ENCODE measurements around the gene NT5C1B.

DNA sequence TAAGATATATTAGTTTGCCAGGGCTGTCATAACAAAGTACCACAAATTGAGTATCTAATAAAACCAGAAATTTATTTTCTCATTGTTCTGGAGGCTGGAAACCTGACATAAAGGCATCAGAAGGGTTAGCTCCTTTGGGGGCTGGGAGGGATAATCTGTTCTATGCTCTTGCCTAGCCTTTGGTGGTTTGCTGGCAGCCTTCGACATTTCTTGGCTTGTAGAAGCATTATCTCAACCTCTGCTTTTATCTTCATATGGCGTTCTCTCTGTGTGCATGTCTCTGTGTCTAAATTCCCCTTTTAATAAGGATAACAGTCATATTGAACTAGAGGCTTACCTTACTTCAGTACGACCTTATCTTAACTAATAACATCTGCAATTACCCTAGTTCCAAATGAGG is 22.8 kb upstream of the NT5C1B start:
- no peak for TF ChIP-seq EZH2phosphoT487 (IDR thresholded peaks at IDR 0.05; ENCODE audit: low read length)
- TF ChIP-seq, protein P1, sequence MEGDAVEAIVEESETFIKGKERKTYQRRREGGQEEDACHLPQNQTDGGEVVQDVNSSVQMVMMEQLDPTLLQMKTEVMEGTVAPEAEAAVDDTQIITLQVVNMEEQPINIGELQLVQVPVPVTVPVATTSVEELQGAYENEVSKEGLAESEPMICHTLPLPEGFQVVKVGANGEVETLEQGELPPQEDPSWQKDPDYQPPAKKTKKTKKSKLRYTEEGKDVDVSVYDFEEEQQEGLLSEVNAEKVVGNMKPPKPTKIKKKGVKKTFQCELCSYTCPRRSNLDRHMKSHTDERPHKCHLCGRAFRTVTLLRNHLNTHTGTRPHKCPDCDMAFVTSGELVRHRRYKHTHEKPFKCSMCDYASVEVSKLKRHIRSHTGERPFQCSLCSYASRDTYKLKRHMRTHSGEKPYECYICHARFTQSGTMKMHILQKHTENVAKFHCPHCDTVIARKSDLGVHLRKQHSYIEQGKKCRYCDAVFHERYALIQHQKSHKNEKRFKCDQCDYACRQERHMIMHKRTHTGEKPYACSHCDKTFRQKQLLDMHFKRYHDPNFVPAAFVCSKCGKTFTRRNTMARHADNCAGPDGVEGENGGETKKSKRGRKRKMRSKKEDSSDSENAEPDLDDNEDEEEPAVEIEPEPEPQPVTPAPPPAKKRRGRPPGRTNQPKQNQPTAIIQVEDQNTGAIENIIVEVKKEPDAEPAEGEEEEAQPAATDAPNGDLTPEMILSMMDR (IDR thresholded peaks at IDR 0.05; ENCODE audit: low read length), result no peak
